WTC11 (cell line): ENCODE results near the gene AOC1. TPM values are rescaled to one million over a fixed set of nuclear protein-coding genes. Genes with fewer than 3 reads are reported as not detected.

Experiments
- ATAC-seq: fragments of 200-7000 bp; cut with Tn5 transposase; 2 replicates; pipeline ENCODE4 v1.10.0; 2021; ENCODE audit warnings: mild to moderate bottlenecking, moderate library complexity
- CTCF ChIA-PET: fragments of 300-600 bp; sonication (Branson Sonifier 250); formaldehyde crosslinking; loops from one replicate; lab custom pipeline; 2021; ENCODE audit warnings: antibody characterized with exemption; lab: Charles Lee
- POLR2A ChIA-PET: fragments of 350-600 bp; sonication (Branson Sonifier 250); formaldehyde crosslinking; loops from one replicate; lab custom pipeline; 2021; ENCODE audit warnings: antibody characterized with exemption; lab: Charles Lee
- DNase-seq: peaks from one replicate; pipeline ENCODE4 v3.0.0; 2021; ENCODE audit warnings: low spot score
- H3K27ac Mint-ChIP-seq: 2 replicates; pipeline ENCODE4 v1.8.0; 2021; ENCODE audit warnings: mixed read lengths
- H3K27me3 Mint-ChIP-seq: 2 replicates; pipeline ENCODE4 v1.8.0; 2021; ENCODE audit warnings: low read depth, mild to moderate bottlenecking, moderate library complexity, mixed read lengths
- H3K36me3 Mint-ChIP-seq: 2 replicates; pipeline ENCODE4 v1.8.0; 2021; ENCODE audit warnings: mixed read lengths
- H3K4me1 Mint-ChIP-seq: 2 replicates; pipeline ENCODE4 v1.8.0; 2022; ENCODE audit warnings: mixed read lengths
- H3K4me3 Mint-ChIP-seq: 2 replicates; pipeline ENCODE4 v1.8.0; 2021; ENCODE audit warnings: mild to moderate bottlenecking, moderate library complexity, mixed read lengths
- H3K9me3 Mint-ChIP-seq: 2 replicates; pipeline ENCODE4 v1.8.0; 2021; ENCODE audit warnings: mixed read lengths
- ELF4 ChIP-seq: sonication (generic); formaldehyde crosslinking; IDR thresholded peaks from 2 replicates; pipeline ENCODE4 v1.8.1; 2022; ENCODE audit warnings: low read depth, mild to moderate bottlenecking, moderate library complexity, missing genetic modification reagents
- OVOL2 ChIP-seq: fragments of 250-450 bp; sonication (Bioruptor Pico); IDR thresholded peaks from 2 replicates; pipeline ENCODE4 v1.9.0; 2021; ENCODE audit warnings: mild to moderate bottlenecking, borderline replicate concordance
- SP1 ChIP-seq: sonication (generic); formaldehyde crosslinking; conservative IDR thresholded peaks from 2 replicates; pipeline ENCODE4 v1.8.1; 2022; ENCODE audit warnings: missing genetic modification reagents
- TEAD4 ChIP-seq: sonication (generic); formaldehyde crosslinking; IDR thresholded peaks from 2 replicates; pipeline ENCODE4 v1.8.0; 2022; ENCODE audit warnings: mild to moderate bottlenecking, missing genetic modification reagents
- ZNF263 ChIP-seq: sonication (generic); formaldehyde crosslinking; IDR thresholded peaks from 2 replicates; pipeline ENCODE4 v1.8.1; 2022; ENCODE audit warnings: low read depth, mild to moderate bottlenecking, moderate library complexity, missing genetic modification reagents
- ZNF396 ChIP-seq: fragments of 250-450 bp; sonication (Bioruptor Pico); IDR thresholded peaks from 2 replicates; pipeline ENCODE4 v1.8.0; 2021; ENCODE audit warnings: mild to moderate bottlenecking, moderate library complexity, borderline replicate concordance
- total RNA-seq: library from RNA; stranded (reverse); gene quantifications from 3 replicates; pipeline ENCODE4 v1.2.3, GENCODE V29; 2021
- TF ChIP-seq, protein P1 (sequence below): sonication (generic); formaldehyde crosslinking; IDR thresholded peaks from 2 replicates; pipeline ENCODE4 v1.8.0; 2023; ENCODE audit warnings: mild to moderate bottlenecking, missing genetic modification reagents
- TF ChIP-seq, protein P2 (sequence below): sonication (generic); formaldehyde crosslinking; conservative IDR thresholded peaks from 2 replicates; pipeline ENCODE4 v1.8.1; 2022; ENCODE audit warnings: mild to moderate bottlenecking, missing genetic modification reagents
- TF ChIP-seq, protein P3 (sequence below): fragments of 250-450 bp; sonication (Bioruptor Pico); conservative IDR thresholded peaks from 2 replicates; pipeline ENCODE4 v1.9.0; 2021; ENCODE audit warnings: mild to moderate bottlenecking
- TF ChIP-seq, protein P4 (sequence below): sonication (generic); formaldehyde crosslinking; IDR thresholded peaks from 2 replicates; pipeline ENCODE4 v1.8.0; 2022; ENCODE audit warnings: missing genetic modification reagents
- TF ChIP-seq, protein P5 (sequence below): fragments of 200-600 bp; IDR thresholded peaks from 2 replicates; pipeline ENCODE4 v1.8.0; 2022; ENCODE audit warnings: antibody characterized with exemption
- TF ChIP-seq, protein P6 (sequence below): sonication (generic); formaldehyde crosslinking; IDR thresholded peaks from 2 replicates; pipeline ENCODE4 v1.8.0; 2022; ENCODE audit warnings: mild to moderate bottlenecking, missing genetic modification reagents
- TF ChIP-seq, protein P7 (sequence below): fragments of 250-450 bp; sonication (Bioruptor Pico); IDR thresholded peaks from 2 replicates; pipeline ENCODE4 v1.9.0; 2021; ENCODE audit warnings: mild to moderate bottlenecking, borderline replicate concordance

The AOC1 gene
- total RNA-seq, 1 experiment from 2014 or later: 0.17 TPM

DNA sequence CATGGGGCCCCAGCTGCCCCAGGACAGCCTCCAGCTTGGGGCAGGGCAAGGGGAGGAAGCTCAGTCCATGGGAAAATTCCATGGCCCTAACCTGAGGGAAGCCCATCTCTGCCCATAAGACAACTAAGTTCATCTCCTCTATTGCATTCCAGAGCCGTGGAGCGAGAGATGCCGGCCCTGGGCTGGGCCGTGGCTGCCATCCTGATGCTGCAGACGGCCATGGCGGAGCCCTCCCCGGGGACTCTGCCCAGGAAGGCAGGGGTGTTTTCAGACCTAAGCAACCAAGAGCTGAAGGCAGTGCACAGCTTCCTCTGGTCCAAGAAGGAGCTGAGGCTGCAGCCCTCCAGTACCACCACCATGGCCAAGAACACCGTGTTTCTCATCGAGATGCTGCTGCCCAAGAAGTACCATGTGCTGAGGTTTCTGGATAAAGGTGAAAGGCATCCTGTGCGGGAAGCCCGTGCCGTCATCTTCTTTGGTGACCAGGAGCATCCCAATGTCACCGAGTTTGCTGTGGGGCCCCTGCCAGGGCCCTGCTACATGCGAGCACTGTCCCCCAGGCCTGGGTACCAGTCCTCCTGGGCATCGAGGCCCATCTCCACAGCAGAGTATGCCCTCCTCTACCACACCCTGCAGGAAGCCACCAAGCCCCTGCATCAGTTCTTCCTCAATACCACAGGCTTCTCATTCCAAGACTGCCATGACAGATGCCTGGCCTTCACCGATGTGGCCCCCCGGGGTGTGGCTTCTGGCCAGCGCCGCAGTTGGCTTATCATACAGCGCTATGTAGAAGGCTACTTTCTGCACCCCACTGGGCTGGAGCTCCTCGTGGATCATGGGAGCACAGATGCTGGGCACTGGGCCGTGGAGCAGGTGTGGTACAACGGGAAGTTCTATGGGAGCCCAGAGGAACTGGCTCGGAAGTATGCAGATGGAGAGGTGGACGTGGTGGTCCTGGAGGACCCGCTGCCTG is 4.3 kb downstream of the AOC1 start:
- Mint-ChIP-seq H3K36me3 (no peaks in the 10 kb centered on the region), H3K9me3 (no peaks in the 10 kb centered on the region), H3K27ac (no peak overlapping the region), H3K27me3 (no peaks in the 10 kb centered on the region), H3K4me3 (no peak overlapping the region), H3K4me1 (peaks cover 8% of the 10 kb centered on the region)
- ATAC-seq (no peak), DNase-seq (no peak)
- ChIA-PET POLR2A (no interaction called here), CTCF (no interaction called here)
- TF ChIP-seq TEAD4 (CRISPR knock-in tag) (no peak), SP1 (CRISPR knock-in tag) (no peak), ZNF263 (CRISPR knock-in tag) (no peak), ELF4 (CRISPR knock-in tag) (no peak), OVOL2 (CRISPR knock-in tag) (no peak), ZNF396 (CRISPR knock-in tag) (no peak)
- TF ChIP-seq, protein P1, sequence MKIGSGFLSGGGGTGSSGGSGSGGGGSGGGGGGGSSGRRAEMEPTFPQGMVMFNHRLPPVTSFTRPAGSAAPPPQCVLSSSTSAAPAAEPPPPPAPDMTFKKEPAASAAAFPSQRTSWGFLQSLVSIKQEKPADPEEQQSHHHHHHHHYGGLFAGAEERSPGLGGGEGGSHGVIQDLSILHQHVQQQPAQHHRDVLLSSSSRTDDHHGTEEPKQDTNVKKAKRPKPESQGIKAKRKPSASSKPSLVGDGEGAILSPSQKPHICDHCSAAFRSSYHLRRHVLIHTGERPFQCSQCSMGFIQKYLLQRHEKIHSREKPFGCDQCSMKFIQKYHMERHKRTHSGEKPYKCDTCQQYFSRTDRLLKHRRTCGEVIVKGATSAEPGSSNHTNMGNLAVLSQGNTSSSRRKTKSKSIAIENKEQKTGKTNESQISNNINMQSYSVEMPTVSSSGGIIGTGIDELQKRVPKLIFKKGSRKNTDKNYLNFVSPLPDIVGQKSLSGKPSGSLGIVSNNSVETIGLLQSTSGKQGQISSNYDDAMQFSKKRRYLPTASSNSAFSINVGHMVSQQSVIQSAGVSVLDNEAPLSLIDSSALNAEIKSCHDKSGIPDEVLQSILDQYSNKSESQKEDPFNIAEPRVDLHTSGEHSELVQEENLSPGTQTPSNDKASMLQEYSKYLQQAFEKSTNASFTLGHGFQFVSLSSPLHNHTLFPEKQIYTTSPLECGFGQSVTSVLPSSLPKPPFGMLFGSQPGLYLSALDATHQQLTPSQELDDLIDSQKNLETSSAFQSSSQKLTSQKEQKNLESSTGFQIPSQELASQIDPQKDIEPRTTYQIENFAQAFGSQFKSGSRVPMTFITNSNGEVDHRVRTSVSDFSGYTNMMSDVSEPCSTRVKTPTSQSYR: no peak
- TF ChIP-seq, protein P2, sequence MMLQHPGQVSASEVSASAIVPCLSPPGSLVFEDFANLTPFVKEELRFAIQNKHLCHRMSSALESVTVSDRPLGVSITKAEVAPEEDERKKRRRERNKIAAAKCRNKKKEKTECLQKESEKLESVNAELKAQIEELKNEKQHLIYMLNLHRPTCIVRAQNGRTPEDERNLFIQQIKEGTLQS: no peak
- TF ChIP-seq, protein P3, sequence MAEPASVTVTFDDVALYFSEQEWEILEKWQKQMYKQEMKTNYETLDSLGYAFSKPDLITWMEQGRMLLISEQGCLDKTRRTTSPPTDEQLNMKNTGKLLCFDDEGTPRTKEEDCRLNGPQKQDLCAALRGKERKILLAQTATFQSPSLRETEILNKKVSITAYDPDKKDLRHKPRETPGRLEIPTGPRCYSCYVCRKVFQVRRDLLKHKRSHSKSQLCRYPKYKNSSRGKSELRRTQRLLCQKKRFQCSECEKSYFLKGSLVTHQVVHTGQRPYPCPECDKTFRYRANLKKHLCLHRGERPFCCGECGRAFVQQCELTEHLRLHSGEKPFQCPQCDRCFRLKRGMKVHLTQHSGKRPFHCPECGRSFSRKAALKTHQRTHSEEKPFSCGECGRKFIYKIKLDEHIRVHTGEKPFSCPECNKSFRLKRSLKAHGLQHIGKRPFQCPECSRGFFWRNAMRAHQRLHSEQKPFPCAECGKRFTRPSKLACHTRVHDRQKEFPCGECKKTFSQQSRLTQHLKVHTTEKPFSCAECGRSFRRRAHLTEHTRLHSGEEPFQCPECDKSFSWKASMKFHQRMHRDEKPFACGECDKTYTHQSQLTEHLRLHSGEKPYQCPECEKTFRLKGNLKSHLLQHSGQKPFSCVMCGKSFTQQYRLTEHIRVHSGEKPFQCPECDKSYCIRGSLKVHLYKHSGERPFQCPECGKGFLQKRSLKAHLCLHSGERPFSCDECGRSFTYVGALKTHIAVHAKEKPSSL (CRISPR knock-in tag): no peak
- TF ChIP-seq, protein P4, sequence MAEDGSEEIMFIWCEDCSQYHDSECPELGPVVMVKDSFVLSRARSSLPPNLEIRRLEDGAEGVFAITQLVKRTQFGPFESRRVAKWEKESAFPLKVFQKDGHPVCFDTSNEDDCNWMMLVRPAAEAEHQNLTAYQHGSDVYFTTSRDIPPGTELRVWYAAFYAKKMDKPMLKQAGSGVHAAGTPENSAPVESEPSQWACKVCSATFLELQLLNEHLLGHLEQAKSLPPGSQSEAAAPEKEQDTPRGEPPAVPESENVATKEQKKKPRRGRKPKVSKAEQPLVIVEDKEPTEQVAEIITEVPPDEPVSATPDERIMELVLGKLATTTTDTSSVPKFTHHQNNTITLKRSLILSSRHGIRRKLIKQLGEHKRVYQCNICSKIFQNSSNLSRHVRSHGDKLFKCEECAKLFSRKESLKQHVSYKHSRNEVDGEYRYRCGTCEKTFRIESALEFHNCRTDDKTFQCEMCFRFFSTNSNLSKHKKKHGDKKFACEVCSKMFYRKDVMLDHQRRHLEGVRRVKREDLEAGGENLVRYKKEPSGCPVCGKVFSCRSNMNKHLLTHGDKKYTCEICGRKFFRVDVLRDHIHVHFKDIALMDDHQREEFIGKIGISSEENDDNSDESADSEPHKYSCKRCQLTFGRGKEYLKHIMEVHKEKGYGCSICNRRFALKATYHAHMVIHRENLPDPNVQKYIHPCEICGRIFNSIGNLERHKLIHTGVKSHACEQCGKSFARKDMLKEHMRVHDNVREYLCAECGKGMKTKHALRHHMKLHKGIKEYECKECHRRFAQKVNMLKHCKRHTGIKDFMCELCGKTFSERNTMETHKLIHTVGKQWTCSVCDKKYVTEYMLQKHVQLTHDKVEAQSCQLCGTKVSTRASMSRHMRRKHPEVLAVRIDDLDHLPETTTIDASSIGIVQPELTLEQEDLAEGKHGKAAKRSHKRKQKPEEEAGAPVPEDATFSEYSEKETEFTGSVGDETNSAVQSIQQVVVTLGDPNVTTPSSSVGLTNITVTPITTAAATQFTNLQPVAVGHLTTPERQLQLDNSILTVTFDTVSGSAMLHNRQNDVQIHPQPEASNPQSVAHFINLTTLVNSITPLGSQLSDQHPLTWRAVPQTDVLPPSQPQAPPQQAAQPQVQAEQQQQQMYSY (CRISPR knock-in tag): no peak
- TF ChIP-seq, protein P5, sequence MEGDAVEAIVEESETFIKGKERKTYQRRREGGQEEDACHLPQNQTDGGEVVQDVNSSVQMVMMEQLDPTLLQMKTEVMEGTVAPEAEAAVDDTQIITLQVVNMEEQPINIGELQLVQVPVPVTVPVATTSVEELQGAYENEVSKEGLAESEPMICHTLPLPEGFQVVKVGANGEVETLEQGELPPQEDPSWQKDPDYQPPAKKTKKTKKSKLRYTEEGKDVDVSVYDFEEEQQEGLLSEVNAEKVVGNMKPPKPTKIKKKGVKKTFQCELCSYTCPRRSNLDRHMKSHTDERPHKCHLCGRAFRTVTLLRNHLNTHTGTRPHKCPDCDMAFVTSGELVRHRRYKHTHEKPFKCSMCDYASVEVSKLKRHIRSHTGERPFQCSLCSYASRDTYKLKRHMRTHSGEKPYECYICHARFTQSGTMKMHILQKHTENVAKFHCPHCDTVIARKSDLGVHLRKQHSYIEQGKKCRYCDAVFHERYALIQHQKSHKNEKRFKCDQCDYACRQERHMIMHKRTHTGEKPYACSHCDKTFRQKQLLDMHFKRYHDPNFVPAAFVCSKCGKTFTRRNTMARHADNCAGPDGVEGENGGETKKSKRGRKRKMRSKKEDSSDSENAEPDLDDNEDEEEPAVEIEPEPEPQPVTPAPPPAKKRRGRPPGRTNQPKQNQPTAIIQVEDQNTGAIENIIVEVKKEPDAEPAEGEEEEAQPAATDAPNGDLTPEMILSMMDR: no peak
- TF ChIP-seq, protein P6, sequence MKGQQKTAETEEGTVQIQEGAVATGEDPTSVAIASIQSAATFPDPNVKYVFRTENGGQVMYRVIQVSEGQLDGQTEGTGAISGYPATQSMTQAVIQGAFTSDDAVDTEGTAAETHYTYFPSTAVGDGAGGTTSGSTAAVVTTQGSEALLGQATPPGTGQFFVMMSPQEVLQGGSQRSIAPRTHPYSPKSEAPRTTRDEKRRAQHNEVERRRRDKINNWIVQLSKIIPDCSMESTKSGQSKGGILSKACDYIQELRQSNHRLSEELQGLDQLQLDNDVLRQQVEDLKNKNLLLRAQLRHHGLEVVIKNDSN (CRISPR knock-in tag): no peak
- TF ChIP-seq, protein P7, sequence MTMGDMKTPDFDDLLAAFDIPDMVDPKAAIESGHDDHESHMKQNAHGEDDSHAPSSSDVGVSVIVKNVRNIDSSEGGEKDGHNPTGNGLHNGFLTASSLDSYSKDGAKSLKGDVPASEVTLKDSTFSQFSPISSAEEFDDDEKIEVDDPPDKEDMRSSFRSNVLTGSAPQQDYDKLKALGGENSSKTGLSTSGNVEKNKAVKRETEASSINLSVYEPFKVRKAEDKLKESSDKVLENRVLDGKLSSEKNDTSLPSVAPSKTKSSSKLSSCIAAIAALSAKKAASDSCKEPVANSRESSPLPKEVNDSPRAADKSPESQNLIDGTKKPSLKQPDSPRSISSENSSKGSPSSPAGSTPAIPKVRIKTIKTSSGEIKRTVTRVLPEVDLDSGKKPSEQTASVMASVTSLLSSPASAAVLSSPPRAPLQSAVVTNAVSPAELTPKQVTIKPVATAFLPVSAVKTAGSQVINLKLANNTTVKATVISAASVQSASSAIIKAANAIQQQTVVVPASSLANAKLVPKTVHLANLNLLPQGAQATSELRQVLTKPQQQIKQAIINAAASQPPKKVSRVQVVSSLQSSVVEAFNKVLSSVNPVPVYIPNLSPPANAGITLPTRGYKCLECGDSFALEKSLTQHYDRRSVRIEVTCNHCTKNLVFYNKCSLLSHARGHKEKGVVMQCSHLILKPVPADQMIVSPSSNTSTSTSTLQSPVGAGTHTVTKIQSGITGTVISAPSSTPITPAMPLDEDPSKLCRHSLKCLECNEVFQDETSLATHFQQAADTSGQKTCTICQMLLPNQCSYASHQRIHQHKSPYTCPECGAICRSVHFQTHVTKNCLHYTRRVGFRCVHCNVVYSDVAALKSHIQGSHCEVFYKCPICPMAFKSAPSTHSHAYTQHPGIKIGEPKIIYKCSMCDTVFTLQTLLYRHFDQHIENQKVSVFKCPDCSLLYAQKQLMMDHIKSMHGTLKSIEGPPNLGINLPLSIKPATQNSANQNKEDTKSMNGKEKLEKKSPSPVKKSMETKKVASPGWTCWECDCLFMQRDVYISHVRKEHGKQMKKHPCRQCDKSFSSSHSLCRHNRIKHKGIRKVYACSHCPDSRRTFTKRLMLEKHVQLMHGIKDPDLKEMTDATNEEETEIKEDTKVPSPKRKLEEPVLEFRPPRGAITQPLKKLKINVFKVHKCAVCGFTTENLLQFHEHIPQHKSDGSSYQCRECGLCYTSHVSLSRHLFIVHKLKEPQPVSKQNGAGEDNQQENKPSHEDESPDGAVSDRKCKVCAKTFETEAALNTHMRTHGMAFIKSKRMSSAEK: no peak
